Astrocyte (in vitro differentiated cells and primary cell): ENCODE measurements around the gene WNT7A. TPM values are rescaled to one million over a fixed set of nuclear protein-coding genes. Genes with fewer than 3 reads are reported as not detected.

Experiments
- DNase-seq: peaks from one replicate; pipeline ENCODE4 v3.0.0-alpha.2; 2010; ENCODE audit warnings: low read depth
- FAIRE-seq: peaks from 2 replicates; lab custom pipeline; 2011; peaks lifted over from hg19 to GRCh38; lab: Jason Lieb, UNC
- H2AFZ ChIP-seq: 2 replicates; pipeline ENCODE4 v1.6.0; 2012; ENCODE audit warnings: low read depth, low read length, inconsistent platforms
- H3K27ac ChIP-seq: 2 replicates; pipeline ENCODE4 v1.5.1; 2011; ENCODE audit warnings: low read depth, low read length, inconsistent platforms
- H3K27me3 ChIP-seq: 2 replicates; pipeline ENCODE4 v1.6.0; 2011; ENCODE audit warnings: low read length, inconsistent platforms; ENCODE audit not compliant: insufficient read depth
- H3K36me3 ChIP-seq: 2 replicates; pipeline ENCODE4 v1.5.1; 2011; ENCODE audit warnings: low read length, inconsistent platforms; ENCODE audit not compliant: insufficient read depth
- H3K4me1 ChIP-seq: 2 replicates; pipeline ENCODE4 v1.5.1; 2011; ENCODE audit warnings: low read length, inconsistent platforms; ENCODE audit not compliant: insufficient read depth
- H3K4me2 ChIP-seq: 2 replicates; pipeline ENCODE4 v1.6.0; 2012; ENCODE audit warnings: low read length, inconsistent platforms
- H3K4me3 ChIP-seq: 2 replicates; pipeline ENCODE4 v1.5.1; 2011; ENCODE audit warnings: low read depth, mild to moderate bottlenecking, low read length, inconsistent platforms; ENCODE audit not compliant: insufficient read depth
- H3K79me2 ChIP-seq: 2 replicates; pipeline ENCODE4 v1.6.0; 2012; ENCODE audit warnings: mild to moderate bottlenecking, low read length, inconsistent platforms; ENCODE audit not compliant: insufficient read depth
- H3K9ac ChIP-seq: 2 replicates; pipeline ENCODE4 v1.6.0; 2012; ENCODE audit warnings: mild to moderate bottlenecking, low read length, inconsistent platforms
- H3K9me3 ChIP-seq: 2 replicates; pipeline ENCODE4 v1.5.1; 2012; ENCODE audit warnings: low read depth, mild to moderate bottlenecking, low read length, inconsistent platforms; ENCODE audit not compliant: insufficient read depth
- H4K20me1 ChIP-seq: 2 replicates; pipeline ENCODE4 v1.6.0; 2012; ENCODE audit warnings: low read length, inconsistent platforms; ENCODE audit not compliant: insufficient read depth
- H3K27ac Mint-ChIP-seq: one replicate; pipeline ENCODE4 v1.8.0; 2021; ENCODE audit warnings: mild to moderate bottlenecking, mixed read lengths; ENCODE audit not compliant: unreplicated experiment
- H3K27me3 Mint-ChIP-seq: one replicate; pipeline ENCODE4 v1.8.0; 2021; ENCODE audit warnings: low read depth, mixed read lengths; ENCODE audit not compliant: unreplicated experiment
- H3K36me3 Mint-ChIP-seq: one replicate; pipeline ENCODE4 v1.8.0; 2021; ENCODE audit warnings: low read depth, mixed read lengths; ENCODE audit not compliant: unreplicated experiment
- H3K4me1 Mint-ChIP-seq: one replicate; pipeline ENCODE4 v1.8.0; 2021; ENCODE audit warnings: low read depth, mixed read lengths; ENCODE audit not compliant: unreplicated experiment
- H3K4me3 Mint-ChIP-seq: one replicate; pipeline ENCODE4 v1.8.0; 2021; ENCODE audit warnings: mild to moderate bottlenecking, moderate library complexity, mixed read lengths; ENCODE audit not compliant: unreplicated experiment
- H3K9me3 Mint-ChIP-seq: one replicate; pipeline ENCODE4 v1.8.0; 2021; ENCODE audit warnings: mild to moderate bottlenecking, mixed read lengths; ENCODE audit not compliant: unreplicated experiment
- EZH2 ChIP-seq: IDR thresholded peaks from 2 replicates; pipeline ENCODE4 v1.6.1; 2012; ENCODE audit warnings: mild to moderate bottlenecking, low read length, inconsistent platforms; ENCODE audit not compliant: insufficient read depth
- total RNA-seq: library from RNA; stranded (reverse); gene quantifications from 2 replicates; pipeline ENCODE4 v1.2.1, GENCODE V29; 2021
- TF ChIP-seq, protein P1 (sequence below): IDR thresholded peaks from 2 replicates; pipeline ENCODE4 v1.5.1; 2011; ENCODE audit warnings: low read depth, mild to moderate bottlenecking, inconsistent platforms, low read length, moderate library complexity; ENCODE audit not compliant: insufficient read depth

The WNT7A gene
- total RNA-seq, 1 donor from 2014 or later, result 1.7 TPM

DNA sequence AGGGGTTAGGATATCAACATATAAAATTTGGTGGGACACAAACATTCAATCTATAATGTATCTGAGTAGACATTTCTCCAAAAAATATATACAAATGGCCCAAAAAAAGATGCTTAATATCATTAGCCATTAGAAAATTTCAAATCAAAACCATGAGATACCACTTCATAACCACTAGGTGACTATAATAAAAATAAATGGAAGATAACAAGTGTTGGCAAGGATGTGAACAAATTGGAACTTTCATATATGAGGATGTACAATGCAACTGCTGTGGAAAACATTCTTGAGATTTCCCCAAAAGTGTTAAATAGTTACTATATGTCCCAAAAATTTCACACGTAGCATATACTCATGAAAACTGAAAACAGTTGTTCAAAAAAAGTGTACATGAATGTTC is 36.5 kb upstream of the WNT7A start:
- peaks cover 20% of the 10 kb centered on the region for H3K9me3 Mint-ChIP-seq
- H3K9ac ChIP-seq, result no peak overlapping the region
- H3K4me1 Mint-ChIP-seq, result no peaks in the 10 kb centered on the region

DNA sequence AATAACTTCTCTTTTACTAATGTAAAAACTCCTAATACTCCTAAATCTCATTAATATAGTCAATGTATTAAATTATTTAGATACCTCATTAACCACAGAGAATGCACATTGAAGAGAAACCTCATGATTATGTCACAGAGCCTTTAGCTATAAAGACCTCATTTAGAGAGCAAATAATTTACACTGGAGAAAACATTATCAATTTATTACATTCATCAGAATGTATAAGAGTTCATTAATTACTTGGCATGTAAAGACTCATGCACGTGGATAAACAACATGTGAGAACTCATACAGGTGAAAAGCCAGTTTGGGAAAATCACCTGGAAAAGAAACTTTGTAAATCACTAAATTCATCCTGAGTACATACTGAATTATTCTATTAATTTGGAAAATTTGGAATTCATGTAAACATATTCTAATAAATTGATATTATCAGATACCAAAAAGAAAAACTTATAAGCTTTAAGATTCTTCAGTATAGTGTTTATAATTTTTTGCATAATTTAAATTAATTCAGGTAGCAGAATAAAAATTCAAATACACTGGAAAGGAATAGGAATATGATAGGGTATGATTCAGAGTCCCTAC is 22.9 kb upstream of the WNT7A start:
- Histone ChIP-seq H3K9ac (no peak overlapping the region), H3K27me3 (no peaks in the 10 kb centered on the region), H3K27ac (no peak overlapping the region), H3K4me3 (no peak overlapping the region), H3K9me3 (peaks cover 16% of the 10 kb centered on the region), H2AFZ (no peak overlapping the region), H3K36me3 (no peaks in the 10 kb centered on the region), H3K4me2 (no peak overlapping the region), H3K79me2 (no peaks in the 10 kb centered on the region), H4K20me1 (no peaks in the 10 kb centered on the region), H3K4me1 (no peaks in the 10 kb centered on the region)
- H3K9me3 Mint-ChIP-seq, result peaks cover 53% of the 10 kb centered on the region
- H3K36me3 Mint-ChIP-seq, result peaks cover 5% of the 10 kb centered on the region
- no peaks in the 10 kb centered on the region for H3K4me1 Mint-ChIP-seq
- no peak for TF ChIP-seq EZH2
- TF ChIP-seq, protein P1, sequence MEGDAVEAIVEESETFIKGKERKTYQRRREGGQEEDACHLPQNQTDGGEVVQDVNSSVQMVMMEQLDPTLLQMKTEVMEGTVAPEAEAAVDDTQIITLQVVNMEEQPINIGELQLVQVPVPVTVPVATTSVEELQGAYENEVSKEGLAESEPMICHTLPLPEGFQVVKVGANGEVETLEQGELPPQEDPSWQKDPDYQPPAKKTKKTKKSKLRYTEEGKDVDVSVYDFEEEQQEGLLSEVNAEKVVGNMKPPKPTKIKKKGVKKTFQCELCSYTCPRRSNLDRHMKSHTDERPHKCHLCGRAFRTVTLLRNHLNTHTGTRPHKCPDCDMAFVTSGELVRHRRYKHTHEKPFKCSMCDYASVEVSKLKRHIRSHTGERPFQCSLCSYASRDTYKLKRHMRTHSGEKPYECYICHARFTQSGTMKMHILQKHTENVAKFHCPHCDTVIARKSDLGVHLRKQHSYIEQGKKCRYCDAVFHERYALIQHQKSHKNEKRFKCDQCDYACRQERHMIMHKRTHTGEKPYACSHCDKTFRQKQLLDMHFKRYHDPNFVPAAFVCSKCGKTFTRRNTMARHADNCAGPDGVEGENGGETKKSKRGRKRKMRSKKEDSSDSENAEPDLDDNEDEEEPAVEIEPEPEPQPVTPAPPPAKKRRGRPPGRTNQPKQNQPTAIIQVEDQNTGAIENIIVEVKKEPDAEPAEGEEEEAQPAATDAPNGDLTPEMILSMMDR, result no peak
- peaks cover 17% of the 10 kb centered on the region for H3K27me3 Mint-ChIP-seq
- H3K4me3 Mint-ChIP-seq, result no peak overlapping the region
- DNase-seq (no peak), FAIRE-seq (no peak)
- no peak overlapping the region for H3K27ac Mint-ChIP-seq

More for the DNA sequence above, 36.5 kb upstream of the WNT7A start:
- H3K27me3 Mint-ChIP-seq, result peaks cover 11% of the 10 kb centered on the region
- Histone ChIP-seq H3K36me3 (no peaks in the 10 kb centered on the region), H3K27ac (no peak overlapping the region), H3K9me3 (peaks cover 2% of the 10 kb centered on the region), H4K20me1 (no peaks in the 10 kb centered on the region), H3K4me2 (no peak overlapping the region), H3K4me1 (no peaks in the 10 kb centered on the region), H3K27me3 (no peaks in the 10 kb centered on the region), H3K4me3 (no peak overlapping the region), H2AFZ (no peak overlapping the region), H3K79me2 (no peaks in the 10 kb centered on the region)
- DNase-seq, result no peak
- H3K4me3 Mint-ChIP-seq, result no peak overlapping the region
- no peak for TF ChIP-seq EZH2
- TF ChIP-seq, protein P1, result no peak
- H3K27ac Mint-ChIP-seq, result no peak overlapping the region
- H3K36me3 Mint-ChIP-seq, result no peaks in the 10 kb centered on the region
- FAIRE-seq, result no peak

DNA sequence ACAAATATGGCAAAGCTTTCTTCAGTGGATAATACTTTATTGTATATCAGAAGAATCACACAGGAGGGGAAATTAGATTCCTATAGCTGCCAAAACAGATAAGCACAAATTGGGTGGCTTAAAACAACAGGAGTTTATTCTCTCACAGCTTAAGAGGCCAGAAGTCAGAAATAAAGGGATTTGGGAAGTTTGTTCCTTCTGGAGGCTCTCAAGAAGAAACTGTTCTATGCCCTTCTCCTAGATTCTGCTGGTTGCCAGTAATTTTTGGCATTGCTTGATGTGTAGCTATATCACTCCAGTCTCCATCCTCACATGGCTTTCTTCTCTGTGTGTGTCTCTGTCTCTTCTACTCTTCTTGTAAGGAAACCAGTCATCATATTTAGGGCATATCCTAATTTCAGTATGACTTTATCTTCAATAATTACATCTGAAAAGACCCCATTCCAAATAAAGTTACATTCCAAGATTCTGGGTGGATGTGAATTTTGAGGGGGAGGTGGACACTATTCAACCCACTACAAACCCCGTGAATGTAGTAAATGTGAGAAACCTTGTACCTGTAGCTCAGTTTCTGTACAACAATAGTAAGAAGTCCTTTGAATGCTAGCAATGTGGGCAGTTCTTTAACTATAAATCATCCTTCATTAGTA is 22.2 kb upstream of the WNT7A start:
- Mint-ChIP-seq H3K27me3 (peaks cover 18% of the 10 kb centered on the region), H3K4me3 (no peak overlapping the region), H3K9me3 (peaks cover 56% of the 10 kb centered on the region), H3K4me1 (no peaks in the 10 kb centered on the region), H3K36me3 (peaks cover 5% of the 10 kb centered on the region), H3K27ac (no peak overlapping the region)
- no peaks in the 10 kb centered on the region for H4K20me1 ChIP-seq
- H3K27me3 ChIP-seq, result no peaks in the 10 kb centered on the region
- H3K4me1 ChIP-seq, result no peaks in the 10 kb centered on the region
- peaks cover 16% of the 10 kb centered on the region for H3K9me3 ChIP-seq
- DNase-seq, result no peak
- H3K4me3 ChIP-seq, result no peak overlapping the region
- H3K36me3 ChIP-seq, result no peaks in the 10 kb centered on the region
- no peak overlapping the region for H3K9ac ChIP-seq
- no peak overlapping the region for H3K4me2 ChIP-seq
- no peak overlapping the region for H3K27ac ChIP-seq
- no peaks in the 10 kb centered on the region for H3K79me2 ChIP-seq
- no peak overlapping the region for H2AFZ ChIP-seq
- TF ChIP-seq, protein P1, result no peak
- TF ChIP-seq EZH2, result no peak
- no peak for FAIRE-seq
